ENCODE data around the gene CISD3.

The CISD3 gene

DNA sequence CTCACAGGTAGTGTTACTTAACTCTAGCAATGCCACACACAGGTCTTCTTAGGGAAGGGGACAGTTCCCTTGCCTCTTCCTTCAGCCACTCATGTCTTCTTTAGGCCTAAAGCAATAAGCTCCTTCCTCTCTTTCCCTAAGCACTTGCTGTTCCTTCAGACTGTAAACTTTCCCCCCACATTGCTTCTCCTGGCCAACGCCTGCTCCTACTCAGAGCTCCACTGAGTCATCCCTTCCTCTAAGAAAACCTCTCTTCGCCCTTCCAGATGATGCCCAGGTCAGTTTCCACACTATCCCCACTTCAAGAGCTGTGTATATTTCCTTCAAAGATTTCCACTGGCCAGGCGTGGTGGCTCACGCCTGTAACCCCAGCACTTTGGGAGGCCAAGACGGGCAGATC, 42.9 kb upstream of the CISD3 start:
- TF ChIP-seq EZH2phosphoT487 (IDR thresholded peaks at IDR 0.05; ENCODE audit: borderline replicate concordance): no peak
- TF ChIP-seq, protein P1, sequence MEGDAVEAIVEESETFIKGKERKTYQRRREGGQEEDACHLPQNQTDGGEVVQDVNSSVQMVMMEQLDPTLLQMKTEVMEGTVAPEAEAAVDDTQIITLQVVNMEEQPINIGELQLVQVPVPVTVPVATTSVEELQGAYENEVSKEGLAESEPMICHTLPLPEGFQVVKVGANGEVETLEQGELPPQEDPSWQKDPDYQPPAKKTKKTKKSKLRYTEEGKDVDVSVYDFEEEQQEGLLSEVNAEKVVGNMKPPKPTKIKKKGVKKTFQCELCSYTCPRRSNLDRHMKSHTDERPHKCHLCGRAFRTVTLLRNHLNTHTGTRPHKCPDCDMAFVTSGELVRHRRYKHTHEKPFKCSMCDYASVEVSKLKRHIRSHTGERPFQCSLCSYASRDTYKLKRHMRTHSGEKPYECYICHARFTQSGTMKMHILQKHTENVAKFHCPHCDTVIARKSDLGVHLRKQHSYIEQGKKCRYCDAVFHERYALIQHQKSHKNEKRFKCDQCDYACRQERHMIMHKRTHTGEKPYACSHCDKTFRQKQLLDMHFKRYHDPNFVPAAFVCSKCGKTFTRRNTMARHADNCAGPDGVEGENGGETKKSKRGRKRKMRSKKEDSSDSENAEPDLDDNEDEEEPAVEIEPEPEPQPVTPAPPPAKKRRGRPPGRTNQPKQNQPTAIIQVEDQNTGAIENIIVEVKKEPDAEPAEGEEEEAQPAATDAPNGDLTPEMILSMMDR (conservative IDR thresholded peaks at IDR 0.05; ENCODE audit: low read length): no peak
- Histone ChIP-seq H2AFZ (ENCODE audit: low read length) (no peak overlapping the region), H4K20me1 (ENCODE audit: insufficient read depth, low read length, poor library complexity, severe bottlenecking) (no peaks in the 10 kb centered on the region), H3K9me3 (ENCODE audit: insufficient read depth, low read depth, low read length) (no peaks in the 10 kb centered on the region), H3K4me1 (ENCODE audit: insufficient read depth, low read length, poor library complexity, severe bottlenecking) (no peaks in the 10 kb centered on the region), H3K9ac (ENCODE audit: low read depth, low read length, poor library complexity, severe bottlenecking) (no peak overlapping the region), H3K9me2 (replicated peaks; ENCODE audit: low read depth, low read length) (no peaks in the 10 kb centered on the region), H3K79me2 (ENCODE audit: insufficient read depth, low read length) (no peaks in the 10 kb centered on the region), H3K4me3 (ENCODE audit: low read length, poor library complexity, severe bottlenecking) (no peak overlapping the region), H3K4me2 (ENCODE audit: low read depth, low read length, poor library complexity, severe bottlenecking) (no peak overlapping the region), H3F3A (ENCODE audit: low read depth) (no peaks in the 10 kb centered on the region), H3K27me3 (ENCODE audit: insufficient read depth, low read length, poor library complexity, severe bottlenecking) (no peaks in the 10 kb centered on the region), H3K36me3 (ENCODE audit: insufficient read depth, low read length) (no peaks in the 10 kb centered on the region)

DNA sequence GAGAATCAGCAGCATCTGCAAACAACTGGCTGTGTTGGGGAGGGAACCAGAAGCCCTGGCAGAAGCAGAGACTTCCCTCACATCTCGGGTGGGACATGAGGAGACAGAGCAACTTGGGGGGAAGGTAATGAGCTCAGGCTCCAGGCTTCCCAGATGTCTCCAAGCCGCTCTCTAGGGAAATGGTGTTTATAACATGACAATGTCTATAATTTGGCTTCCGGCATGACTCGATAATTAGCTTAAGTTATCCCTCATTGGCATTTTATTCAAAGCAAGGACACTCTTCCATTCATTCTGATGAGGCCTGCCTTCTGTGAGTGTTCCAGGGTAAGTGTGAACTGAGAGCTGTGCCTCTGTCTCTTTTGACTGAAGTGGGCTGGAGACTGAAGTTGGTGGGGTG, 39.8 kb upstream of the CISD3 start:
- Histone ChIP-seq H3K9ac (ENCODE audit: low read depth, low read length, poor library complexity, severe bottlenecking) (no peak overlapping the region), H3F3A (ENCODE audit: low read depth) (no peaks in the 10 kb centered on the region), H3K9me3 (ENCODE audit: insufficient read depth, low read depth, low read length) (no peaks in the 10 kb centered on the region), H3K79me2 (ENCODE audit: insufficient read depth, low read length) (no peaks in the 10 kb centered on the region), H4K20me1 (ENCODE audit: insufficient read depth, low read length, poor library complexity, severe bottlenecking) (no peaks in the 10 kb centered on the region), H2AFZ (ENCODE audit: low read length) (no peak overlapping the region), H3K27me3 (ENCODE audit: insufficient read depth, low read length, poor library complexity, severe bottlenecking) (no peaks in the 10 kb centered on the region), H3K36me3 (ENCODE audit: insufficient read depth, low read length) (no peaks in the 10 kb centered on the region), H3K4me3 (ENCODE audit: low read length, poor library complexity, severe bottlenecking) (no peak overlapping the region), H3K4me1 (ENCODE audit: insufficient read depth, low read length, poor library complexity, severe bottlenecking) (no peaks in the 10 kb centered on the region), H3K9me2 (replicated peaks; ENCODE audit: low read depth, low read length) (no peaks in the 10 kb centered on the region), H3K4me2 (ENCODE audit: low read depth, low read length, poor library complexity, severe bottlenecking) (no peak overlapping the region)
- TF ChIP-seq, protein P1 (conservative IDR thresholded peaks at IDR 0.05; ENCODE audit: low read length): no peak
- TF ChIP-seq EZH2phosphoT487 (IDR thresholded peaks at IDR 0.05; ENCODE audit: borderline replicate concordance): no peak

DNA sequence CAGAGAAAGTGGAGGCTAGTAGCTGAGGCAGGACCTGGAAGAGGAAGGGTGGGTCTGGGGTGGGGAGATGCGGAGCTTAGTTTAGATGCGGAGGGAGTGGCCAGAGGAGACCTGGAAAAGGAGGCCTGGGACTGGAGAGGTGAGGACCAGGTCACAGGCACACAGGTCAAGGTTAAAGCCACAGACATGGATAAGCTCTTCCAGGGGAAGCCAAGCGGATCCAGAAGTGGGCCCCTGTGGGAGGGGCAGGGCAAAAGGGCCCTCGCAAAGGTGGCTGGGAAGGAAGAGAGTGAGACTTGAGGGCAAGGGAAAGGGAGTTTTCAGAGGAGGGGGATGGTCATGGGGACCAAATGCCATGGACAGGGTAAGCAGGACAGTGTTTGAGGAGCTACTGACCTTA, 39.0 kb upstream of the CISD3 start:
- Histone ChIP-seq H2AFZ (ENCODE audit: low read length) (no peak overlapping the region), H3K4me2 (ENCODE audit: low read depth, low read length, poor library complexity, severe bottlenecking) (no peak overlapping the region), H4K20me1 (ENCODE audit: insufficient read depth, low read length, poor library complexity, severe bottlenecking) (no peaks in the 10 kb centered on the region), H3F3A (ENCODE audit: low read depth) (no peaks in the 10 kb centered on the region), H3K9me2 (replicated peaks; ENCODE audit: low read depth, low read length) (no peaks in the 10 kb centered on the region), H3K4me1 (ENCODE audit: insufficient read depth, low read length, poor library complexity, severe bottlenecking) (peaks cover 3% of the 10 kb centered on the region), H3K27me3 (ENCODE audit: insufficient read depth, low read length, poor library complexity, severe bottlenecking) (no peaks in the 10 kb centered on the region), H3K36me3 (ENCODE audit: insufficient read depth, low read length) (no peaks in the 10 kb centered on the region), H3K9me3 (ENCODE audit: insufficient read depth, low read depth, low read length) (no peaks in the 10 kb centered on the region), H3K4me3 (ENCODE audit: low read length, poor library complexity, severe bottlenecking) (no peak overlapping the region), H3K79me2 (ENCODE audit: insufficient read depth, low read length) (no peaks in the 10 kb centered on the region), H3K9ac (ENCODE audit: low read depth, low read length, poor library complexity, severe bottlenecking) (no peak overlapping the region)
- TF ChIP-seq, protein P1 (conservative IDR thresholded peaks at IDR 0.05; ENCODE audit: low read length): no peak
- TF ChIP-seq EZH2phosphoT487 (IDR thresholded peaks at IDR 0.05; ENCODE audit: borderline replicate concordance): no peak

Measured in Loucy (cell line).